GM19438 (cell line): ENCODE results near the gene ERGIC1.
A peak's percentile ranks its signal among the peaks of the same experiment; 100 is the strongest.

Experiments used
- ATAC-seq: cut with Tn5 transposase; IDR thresholded peaks from one replicate; pipeline ENCODE4 v1.9.1; 2021; ENCODE audit warnings: low read depth; ENCODE audit not compliant: unreplicated experiment

ERGIC1 gene

GRCh38 chr5:172913117-172913850 lies 79.2 kb downstream of the ERGIC1 start:
- no peak for ATAC-seq

GRCh38 chr5:172915514-172915913 lies 81.5 kb downstream of the ERGIC1 start:
- no peak for ATAC-seq

- ATAC-seq: no peak
Measured at GRCh38 chr5:172918421-172919371, 84.6 kb downstream of the ERGIC1 start.

GRCh38 chr5:172919525-172920446 lies 85.7 kb downstream of the ERGIC1 start:
- no peak for ATAC-seq

- ATAC-seq: no peak
Measured at GRCh38 chr5:172920447-172920849, 86.4 kb downstream of the ERGIC1 start.

GRCh38 chr5:172920995-172921394 lies 86.9 kb downstream of the ERGIC1 start:
- no peak for ATAC-seq

GRCh38 chr5:172921906-172922305 lies 87.9 kb downstream of the ERGIC1 start:
- no peak for ATAC-seq

- ATAC-seq: no peak
Measured at GRCh38 chr5:172923539-172923938, 89.5 kb downstream of the ERGIC1 start.

- ATAC-seq: no peak
Measured at GRCh38 chr5:172925336-172925948, 91.4 kb downstream of the ERGIC1 start.

- ATAC-seq: no peak
Measured at GRCh38 chr5:172926008-172926523, 92.0 kb downstream of the ERGIC1 start.

GRCh38 chr5:172926796-172927195 lies 92.7 kb downstream of the ERGIC1 start:
- ATAC-seq: no peak

- ATAC-seq: no peak
Measured at GRCh38 chr5:172929371-172929838, 95.4 kb downstream of the ERGIC1 start.

GRCh38 chr5:172931001-172931536 lies 97.0 kb downstream of the ERGIC1 start:
- no peak for ATAC-seq

GRCh38 chr5:172932313-172933017 lies 98.4 kb downstream of the ERGIC1 start:
- ATAC-seq: peak; percentile 60

GRCh38 chr5:172933238-172933637 lies 99.2 kb downstream of the ERGIC1 start:
- no peak for ATAC-seq

- ATAC-seq: no peak
Measured at GRCh38 chr5:172935096-172935495, 101.0 kb downstream of the ERGIC1 start.

- ATAC-seq: no peak
Measured at GRCh38 chr5:172936401-172936800, 102.3 kb downstream of the ERGIC1 start.

GRCh38 chr5:172939071-172939470 lies 105.0 kb downstream of the ERGIC1 start:
- no peak for ATAC-seq
